ENCODE results near the gene NPEPL1. TPM values are rescaled to one million over a fixed set of nuclear protein-coding genes. Genes with fewer than 3 reads are reported as not detected.

NPEPL1 gene
- total RNA-seq, 2 experiments from 2014 or later: 13.7 to 15.2 TPM

DNA sequence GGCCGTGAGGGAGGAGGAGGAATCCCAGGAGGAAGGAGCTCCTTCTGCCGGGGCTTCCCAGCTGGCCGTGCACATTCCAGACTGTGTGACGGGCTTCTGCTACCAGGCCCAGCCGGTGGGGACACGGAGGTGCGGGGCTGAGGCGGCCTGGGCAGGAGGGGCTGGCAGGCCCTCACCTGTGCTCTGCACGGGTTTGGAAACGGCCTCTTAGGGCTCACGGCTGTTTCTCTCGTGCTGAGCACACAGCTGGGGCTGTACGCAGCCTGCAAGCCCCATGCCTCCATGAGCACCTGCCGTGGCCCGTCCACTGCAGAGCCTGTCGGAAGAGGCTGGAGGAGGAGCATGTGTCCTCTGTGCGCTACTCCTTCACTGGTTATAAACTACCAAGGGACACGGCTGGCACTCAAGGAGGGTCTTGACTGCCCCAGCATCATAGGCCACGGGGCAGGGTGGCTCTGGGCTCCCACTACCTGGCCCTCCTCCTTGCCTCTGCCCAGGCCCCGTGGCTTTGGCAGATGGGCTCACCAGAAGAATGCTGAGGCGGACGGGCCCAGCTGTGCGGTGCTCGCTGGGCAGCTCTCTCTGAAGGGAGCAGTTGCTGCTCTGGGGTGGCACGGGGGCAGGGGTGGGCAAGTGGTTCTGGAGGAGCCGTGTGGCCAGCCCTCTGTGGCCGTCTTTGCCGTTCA, 15.8 kb downstream of the NPEPL1 start:
- Mint-ChIP-seq H3K27me3 (no peaks in the 10 kb centered on the region), H3K36me3 (peaks cover 5% of the 10 kb centered on the region), H3K27ac (no peak overlapping the region), H3K9me3 (no peaks in the 10 kb centered on the region), H3K4me1 (no peaks in the 10 kb centered on the region), H3K4me3 (no peak overlapping the region)
- DNase-seq: no peak

DNA sequence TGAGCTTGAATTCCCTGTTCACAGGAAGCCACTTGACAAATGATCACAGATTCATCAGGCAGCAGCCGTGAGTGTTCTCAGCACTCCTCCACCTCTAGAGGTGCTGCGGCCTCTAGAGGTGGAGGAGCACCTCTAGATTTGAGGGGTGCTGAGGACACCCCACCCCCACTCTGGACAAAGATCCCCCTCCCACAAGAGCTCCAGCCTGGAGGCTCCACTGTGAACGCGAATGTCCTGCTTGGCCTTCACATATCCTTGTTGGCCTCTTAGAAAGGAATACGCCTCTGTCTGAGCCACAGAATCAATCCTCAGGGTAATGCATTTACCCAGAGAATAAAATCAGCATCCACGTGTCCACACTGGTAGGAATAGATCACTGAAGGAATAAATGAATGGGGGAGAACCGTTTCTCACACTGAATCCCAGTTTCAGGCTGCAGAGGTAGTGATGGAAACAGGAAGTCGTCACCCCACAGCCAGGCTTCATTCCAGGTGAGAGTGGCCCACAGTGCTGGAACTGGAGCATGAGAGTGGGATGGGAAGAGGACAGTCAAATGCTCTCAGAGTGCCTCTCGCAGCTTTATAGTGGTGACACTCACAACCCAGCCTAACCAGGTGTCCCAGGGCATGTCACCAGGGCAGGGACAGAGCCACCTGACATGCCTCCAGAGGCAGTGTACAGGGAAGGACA, 16.6 kb downstream of the NPEPL1 start:
- DNase-seq: no peak
- Mint-ChIP-seq H3K4me1 (no peaks in the 10 kb centered on the region), H3K27me3 (no peaks in the 10 kb centered on the region), H3K36me3 (peaks cover under 1% of the 10 kb centered on the region), H3K27ac (no peak overlapping the region), H3K9me3 (no peaks in the 10 kb centered on the region), H3K4me3 (no peak overlapping the region)

DNA sequence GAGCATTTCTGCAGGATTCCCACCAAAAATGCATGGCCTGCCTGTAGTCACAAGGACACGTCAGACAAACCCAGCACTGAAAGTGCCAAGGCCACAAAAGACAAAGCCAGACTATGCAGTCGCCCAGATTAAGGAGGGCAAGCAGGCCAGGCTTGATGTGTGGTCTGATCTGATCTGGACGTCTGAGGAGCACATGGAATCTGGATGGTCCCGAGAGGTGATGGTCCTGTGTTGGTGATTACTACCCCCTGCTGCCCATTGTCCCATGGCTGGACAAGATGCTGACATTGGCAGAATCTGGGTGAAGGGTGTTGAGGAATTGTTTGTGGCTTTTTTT, 17.1 kb downstream of the NPEPL1 start:
- Mint-ChIP-seq H3K4me3 (no peak overlapping the region), H3K36me3 (no peaks in the 10 kb centered on the region), H3K4me1 (no peaks in the 10 kb centered on the region), H3K27ac (peak overlapping the region; percentile 17), H3K9me3 (no peaks in the 10 kb centered on the region), H3K27me3 (no peaks in the 10 kb centered on the region)
- no peak for DNase-seq

DNA sequence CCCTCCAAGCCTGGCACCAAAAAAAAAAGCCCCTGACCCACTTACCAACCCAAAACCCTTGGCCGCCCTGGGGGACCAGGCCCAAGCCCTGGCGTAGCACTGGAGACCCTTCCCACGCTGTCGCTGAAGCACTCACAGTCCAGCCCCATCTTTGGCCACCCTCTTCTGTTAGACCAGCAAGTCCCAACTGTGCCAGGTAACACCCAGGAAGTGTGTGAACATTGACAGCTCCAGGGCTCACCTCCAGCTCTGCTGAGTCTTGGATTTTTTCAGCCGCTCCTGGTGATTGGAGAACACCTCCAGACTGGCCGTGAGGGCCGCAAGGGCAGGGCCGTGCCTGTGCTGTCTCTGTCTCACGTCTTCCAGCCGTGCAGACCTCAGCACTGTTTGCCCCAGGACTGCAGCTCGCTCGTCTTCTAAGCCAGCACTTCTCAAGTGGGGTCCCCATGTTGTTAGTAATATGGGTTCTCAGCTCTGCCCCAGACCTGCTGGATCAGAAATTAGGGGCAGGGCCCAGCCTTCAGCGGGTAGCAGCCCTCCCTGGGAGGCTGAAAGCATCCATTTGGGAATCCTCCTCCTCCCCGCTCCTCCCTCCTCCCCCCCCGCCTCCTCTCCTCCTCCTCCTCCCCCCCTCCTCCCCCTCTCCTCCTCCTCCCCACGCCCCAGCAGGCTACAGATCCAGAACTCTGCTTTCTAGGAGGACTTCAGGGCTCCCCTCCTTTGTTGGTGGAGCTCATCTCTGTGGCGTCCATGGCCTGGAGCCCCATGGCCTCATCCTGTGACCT, 18.1 kb downstream of the NPEPL1 start:
- H3K9me3 Mint-ChIP-seq: no peaks in the 10 kb centered on the region
- H3K27me3 Mint-ChIP-seq: no peaks in the 10 kb centered on the region
- no peak for DNase-seq
- no peak overlapping the region for H3K4me3 Mint-ChIP-seq
- H3K4me1 Mint-ChIP-seq: no peaks in the 10 kb centered on the region
- H3K27ac Mint-ChIP-seq: no peak overlapping the region
- H3K36me3 Mint-ChIP-seq: no peaks in the 10 kb centered on the region

DNA sequence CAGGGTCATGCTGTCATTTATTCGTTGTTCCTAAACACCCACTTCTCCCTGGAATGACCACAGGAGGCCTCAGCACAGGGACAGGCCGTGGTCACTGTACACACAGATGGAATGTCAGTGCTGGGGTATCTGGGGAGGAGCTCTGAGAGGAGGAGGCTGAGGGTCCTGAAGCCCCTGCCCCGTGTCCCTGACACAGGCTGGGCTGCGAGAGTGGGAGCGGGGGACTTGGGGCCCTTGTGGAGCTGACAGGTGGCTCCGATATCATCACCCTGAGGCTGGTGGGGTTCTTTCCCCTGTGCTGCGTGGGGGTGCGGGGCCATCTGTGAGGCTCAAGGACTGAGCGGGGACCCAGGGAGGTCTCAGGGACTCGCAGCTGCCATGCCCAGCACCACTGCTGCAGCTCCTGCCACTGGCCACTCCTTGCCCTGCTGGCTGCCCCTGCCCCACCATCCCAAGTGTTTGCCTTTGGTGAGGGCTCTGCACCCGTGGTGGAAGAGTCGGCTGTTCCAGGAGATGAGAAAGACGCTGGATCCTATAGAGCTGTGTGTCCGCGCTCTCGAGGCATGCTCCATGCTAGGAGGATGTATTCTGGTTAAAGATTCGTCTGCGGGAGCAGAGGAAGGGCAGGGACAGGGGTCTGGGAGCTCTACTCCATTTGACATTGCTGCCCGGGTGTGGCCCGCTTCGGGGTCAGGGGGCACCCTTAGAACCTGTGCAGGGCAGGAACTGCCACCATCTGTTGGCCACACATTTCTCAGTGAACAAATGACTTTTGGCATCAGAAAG, 18.9 kb downstream of the NPEPL1 start:
- Mint-ChIP-seq H3K27me3 (no peaks in the 10 kb centered on the region), H3K36me3 (no peaks in the 10 kb centered on the region), H3K4me3 (no peak overlapping the region), H3K9me3 (no peaks in the 10 kb centered on the region), H3K27ac (no peak overlapping the region), H3K4me1 (no peaks in the 10 kb centered on the region)
- no peak for DNase-seq

DNA sequence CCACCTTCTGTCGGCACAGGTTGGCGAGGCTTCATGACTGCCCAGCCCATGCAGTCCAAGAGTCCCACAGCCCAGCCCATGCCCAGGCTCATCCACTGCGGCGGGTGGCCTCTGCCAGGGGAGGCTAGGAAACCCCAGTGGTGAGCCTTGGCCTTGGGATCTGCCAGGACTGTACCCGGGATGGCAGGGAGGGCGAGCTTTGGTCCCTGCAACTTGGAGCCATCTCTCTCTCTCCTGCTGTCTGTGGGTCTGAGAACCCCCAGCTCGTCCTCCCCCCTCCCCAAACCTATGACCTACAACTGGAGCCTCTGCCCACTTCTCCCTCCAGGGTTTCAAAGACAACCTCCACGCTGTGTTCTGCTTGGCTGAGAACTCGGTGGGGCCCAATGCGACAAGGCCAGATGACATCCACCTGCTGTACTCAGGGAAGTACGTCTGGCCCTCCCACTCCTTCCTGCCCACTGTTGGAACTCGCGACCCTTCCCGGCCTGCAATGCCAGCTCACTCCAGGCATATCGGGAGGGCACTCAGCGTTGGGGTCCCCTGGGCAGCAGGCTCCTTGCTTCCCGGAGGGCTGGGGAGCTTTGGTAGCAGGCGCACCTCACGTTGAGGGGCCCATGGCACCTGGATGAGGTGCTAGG, 19.7 kb downstream of the NPEPL1 start:
- Mint-ChIP-seq H3K27ac (no peak overlapping the region), H3K9me3 (no peaks in the 10 kb centered on the region), H3K36me3 (no peaks in the 10 kb centered on the region), H3K27me3 (no peaks in the 10 kb centered on the region), H3K4me3 (no peak overlapping the region), H3K4me1 (no peaks in the 10 kb centered on the region)
- no peak for DNase-seq

DNA sequence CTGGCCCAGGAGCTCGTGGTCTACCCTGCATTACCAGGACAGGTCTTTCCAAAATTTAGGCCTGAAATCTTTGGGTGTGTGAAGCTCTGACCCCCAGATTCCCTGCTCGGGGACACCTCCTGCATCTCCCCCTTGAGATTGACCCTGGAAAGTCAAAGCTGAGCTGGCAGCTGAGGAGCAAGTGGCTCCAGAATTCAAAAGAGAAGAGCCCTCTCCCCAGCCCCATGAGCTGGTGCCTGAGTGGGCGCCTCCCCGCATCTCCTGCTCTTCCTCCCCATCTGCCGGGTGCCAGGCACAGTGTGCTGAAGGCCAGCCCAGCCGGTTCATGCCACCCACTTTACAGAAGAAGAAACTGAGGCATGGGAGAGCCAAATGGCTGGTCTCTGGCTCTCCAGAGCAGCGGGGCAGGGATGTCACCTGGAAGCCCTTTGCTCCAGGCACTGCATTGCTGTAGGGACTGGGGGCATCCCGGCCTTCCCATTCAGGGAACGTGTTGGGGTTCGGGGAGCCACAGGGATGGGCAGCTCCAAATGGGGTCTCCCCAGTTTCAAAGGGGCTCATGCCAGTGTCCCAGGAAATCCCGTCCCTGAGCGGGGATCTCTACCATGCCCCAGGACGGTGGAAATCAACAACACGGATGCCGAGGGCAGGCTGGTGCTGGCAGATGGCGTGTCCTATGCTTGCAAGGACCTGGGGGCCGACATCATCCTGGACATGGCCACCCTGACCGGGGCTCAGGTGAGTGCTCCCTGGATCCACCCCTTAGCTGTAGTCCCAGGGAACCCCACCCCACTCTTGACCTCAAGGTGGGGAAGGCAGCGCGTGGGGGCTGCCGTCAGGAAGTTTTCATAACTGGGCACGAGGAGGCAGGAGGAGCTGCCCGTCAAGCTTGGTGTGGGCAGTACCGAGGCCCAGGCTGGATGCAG, 20.5 kb downstream of the NPEPL1 start:
- H3K4me3 Mint-ChIP-seq: no peak overlapping the region
- H3K4me1 Mint-ChIP-seq: no peaks in the 10 kb centered on the region
- no peak for DNase-seq

DNA sequence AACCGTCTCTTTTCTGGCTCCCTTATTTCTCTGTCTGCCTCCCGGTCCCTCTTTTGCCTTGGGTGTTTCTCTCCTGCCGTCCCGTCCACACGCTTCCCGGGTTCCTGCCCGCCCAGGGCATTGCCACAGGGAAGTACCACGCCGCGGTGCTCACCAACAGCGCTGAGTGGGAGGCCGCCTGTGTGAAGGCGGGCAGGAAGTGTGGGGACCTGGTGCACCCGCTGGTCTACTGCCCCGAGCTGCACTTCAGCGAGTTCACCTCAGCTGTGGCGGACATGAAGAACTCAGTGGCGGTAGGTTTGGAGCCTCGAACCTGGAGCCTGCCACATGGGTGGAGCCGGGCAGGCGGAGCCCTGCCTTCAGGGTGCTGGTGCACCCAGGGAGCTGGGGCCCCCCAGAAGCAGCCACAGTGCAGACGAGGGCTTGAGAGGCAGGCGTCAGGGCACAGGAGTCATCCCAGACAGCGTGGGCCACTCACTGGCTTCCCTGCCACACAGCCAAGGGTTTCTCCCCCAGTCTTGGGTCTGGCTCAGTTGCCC, 21.3 kb downstream of the NPEPL1 start:
- Mint-ChIP-seq H3K27ac (no peak overlapping the region), H3K36me3 (no peaks in the 10 kb centered on the region), H3K4me3 (no peak overlapping the region), H3K27me3 (no peaks in the 10 kb centered on the region), H3K4me1 (no peaks in the 10 kb centered on the region), H3K9me3 (no peaks in the 10 kb centered on the region)
- DNase-seq: no peak

More for the DNA sequence above, 20.5 kb downstream of the NPEPL1 start:
- Mint-ChIP-seq H3K9me3 (no peaks in the 10 kb centered on the region), H3K27me3 (no peaks in the 10 kb centered on the region), H3K36me3 (no peaks in the 10 kb centered on the region), H3K27ac (no peak overlapping the region)

DNA sequence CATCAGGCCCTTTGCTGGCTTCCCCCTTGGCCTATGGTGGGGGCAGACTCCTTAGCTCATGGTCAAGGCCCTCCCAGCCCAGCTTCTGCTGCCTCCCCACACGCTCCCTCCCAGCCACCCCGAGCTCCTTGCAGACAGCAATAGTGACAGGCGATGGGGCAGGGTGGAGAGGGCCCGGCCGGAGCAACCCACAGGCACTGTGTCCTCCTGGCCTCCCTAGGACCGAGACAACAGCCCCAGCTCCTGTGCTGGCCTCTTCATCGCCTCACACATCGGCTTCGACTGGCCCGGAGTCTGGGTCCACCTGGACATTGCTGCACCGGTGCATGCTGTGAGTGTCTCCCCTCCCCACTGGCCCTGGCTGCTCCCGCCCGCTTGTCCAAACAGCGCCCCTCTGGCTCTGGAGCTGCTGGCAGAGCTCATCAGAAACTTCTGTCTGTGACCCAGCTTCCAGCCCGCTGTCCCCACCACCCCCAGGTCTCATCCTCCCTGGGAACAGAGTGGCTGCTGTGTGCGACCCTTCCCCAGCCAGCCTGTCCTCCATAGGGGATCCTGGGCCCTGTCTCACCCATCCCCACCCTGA, 21.8 kb downstream of the NPEPL1 start:
- no peak for DNase-seq
- H3K27me3 Mint-ChIP-seq: no peaks in the 10 kb centered on the region
- H3K27ac Mint-ChIP-seq: no peak overlapping the region
- H3K4me3 Mint-ChIP-seq: no peak overlapping the region
- no peaks in the 10 kb centered on the region for H3K36me3 Mint-ChIP-seq
- no peaks in the 10 kb centered on the region for H3K4me1 Mint-ChIP-seq
- no peaks in the 10 kb centered on the region for H3K9me3 Mint-ChIP-seq

DNA sequence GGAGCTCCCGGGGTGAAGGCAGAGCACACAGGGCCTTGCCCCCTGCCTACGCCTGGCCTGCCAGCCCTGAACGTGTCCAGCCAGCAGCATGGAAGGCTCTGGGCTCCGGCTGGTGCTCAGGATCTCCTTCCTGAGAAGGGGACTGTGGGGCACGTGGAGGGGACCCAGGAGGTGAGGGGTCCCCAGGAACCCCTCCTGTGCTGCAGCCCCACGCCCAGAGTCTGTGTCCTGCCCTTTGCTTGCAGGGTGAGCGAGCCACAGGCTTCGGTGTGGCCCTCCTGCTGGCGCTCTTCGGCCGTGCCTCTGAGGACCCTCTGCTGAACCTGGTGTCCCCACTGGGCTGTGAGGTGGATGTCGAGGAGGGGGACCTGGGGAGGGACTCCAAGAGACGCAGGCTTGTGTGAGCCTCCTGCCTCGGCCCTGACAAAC, 22.3 kb downstream of the NPEPL1 start:
- H3K4me1 Mint-ChIP-seq: no peaks in the 10 kb centered on the region
- no peak overlapping the region for H3K4me3 Mint-ChIP-seq
- no peaks in the 10 kb centered on the region for H3K27me3 Mint-ChIP-seq
- H3K36me3 Mint-ChIP-seq: no peaks in the 10 kb centered on the region
- H3K9me3 Mint-ChIP-seq: no peaks in the 10 kb centered on the region
- DNase-seq: no peak
- no peak overlapping the region for H3K27ac Mint-ChIP-seq

DNA sequence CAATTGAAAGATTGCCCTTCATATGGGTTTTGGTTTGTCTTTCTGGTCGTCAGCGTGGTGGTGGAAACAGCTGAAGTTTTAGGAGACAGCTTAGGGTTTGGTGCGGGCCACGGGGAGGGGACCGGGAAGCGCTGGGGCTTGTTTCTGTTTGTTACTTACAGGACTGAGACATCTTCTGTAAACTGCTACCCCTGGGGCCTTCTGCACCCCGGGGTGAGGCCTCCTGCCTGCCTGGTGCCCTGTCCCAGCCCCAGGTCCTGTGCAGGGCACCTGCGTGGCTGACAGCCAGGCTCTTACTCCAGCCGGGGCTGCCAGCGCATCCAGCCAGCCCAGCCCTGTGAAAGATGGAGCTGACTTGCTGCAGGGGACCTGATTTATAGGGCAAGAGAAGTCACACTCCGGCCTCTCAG, 22.8 kb downstream of the NPEPL1 start:
- Mint-ChIP-seq H3K27ac (no peak overlapping the region), H3K4me1 (no peaks in the 10 kb centered on the region), H3K27me3 (no peaks in the 10 kb centered on the region), H3K9me3 (no peaks in the 10 kb centered on the region), H3K36me3 (no peaks in the 10 kb centered on the region), H3K4me3 (no peak overlapping the region)
- DNase-seq: no peak

DNA sequence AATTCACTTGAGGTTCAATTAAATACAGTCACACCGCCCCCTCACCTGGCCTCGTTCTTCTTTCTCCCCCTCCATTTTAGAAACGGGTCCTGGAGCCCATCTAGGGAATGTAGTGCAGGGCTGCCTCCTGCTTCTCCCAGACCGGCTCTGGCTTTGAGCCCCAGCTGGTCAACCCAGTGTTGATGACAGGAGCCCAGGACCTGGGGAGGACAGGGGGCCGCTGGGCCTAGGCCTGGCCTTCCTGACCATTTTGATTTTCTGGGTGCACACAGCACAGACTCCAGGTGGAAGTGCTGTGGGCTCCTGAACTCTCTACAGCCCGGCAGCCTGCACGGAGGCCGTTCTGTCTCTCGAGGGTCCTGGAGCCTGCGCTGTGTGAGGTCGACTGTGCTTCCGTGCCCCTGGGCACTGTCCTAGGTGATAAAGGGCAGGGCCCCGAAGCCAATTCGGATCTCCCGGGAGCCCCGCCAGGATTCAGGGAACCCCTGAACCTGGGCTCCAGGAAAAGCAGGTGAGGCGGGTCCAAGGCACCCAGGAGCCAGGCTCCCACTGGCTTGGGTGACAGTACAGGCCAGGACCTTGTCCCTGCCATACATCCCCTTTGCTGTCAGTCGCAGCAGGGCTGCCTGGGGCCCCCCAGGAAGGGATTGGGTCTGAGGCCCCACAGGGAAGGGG, 23.3 kb downstream of the NPEPL1 start:
- Mint-ChIP-seq H3K9me3 (no peaks in the 10 kb centered on the region), H3K27ac (no peak overlapping the region), H3K4me3 (no peak overlapping the region), H3K27me3 (peaks cover 3% of the 10 kb centered on the region), H3K36me3 (no peaks in the 10 kb centered on the region), H3K4me1 (no peaks in the 10 kb centered on the region)
- no peak for DNase-seq
